GM12801 (cell line): ENCODE results near the gene COX6B1.

ENCODE experiments used
- CTCF ChIP-seq: IDR thresholded peaks from one replicate; pipeline ENCODE4 v1.5.1; 2011; ENCODE audit warnings: control low read depth; ENCODE audit not compliant: insufficient read length; ENCODE audit errors: extremely low read depth

Gene COX6B1

GRCh38 chr19:35639321-35639639 is 8.8 kb upstream of the COX6B1 start:
- no peak for TF ChIP-seq CTCF

GRCh38 chr19:35639863-35640262 is 8.3 kb upstream of the COX6B1 start:
- TF ChIP-seq CTCF = no peak

- no peak for TF ChIP-seq CTCF
Measured at GRCh38 chr19:35641515-35642151, 6.5 kb upstream of the COX6B1 start, which contains the start of gene ETV2. Gene ETV2 (plus strand): TSS chr19:35641745. CDS start chr19:35642461, 716 bp downstream.

- no peak for TF ChIP-seq CTCF
Measured at GRCh38 chr19:35642312-35642711, 5.8 kb upstream of the COX6B1 start.

- no peak for TF ChIP-seq CTCF
Measured at GRCh38 chr19:35642798-35643254, 5.3 kb upstream of the COX6B1 start.

GRCh38 chr19:35643255-35644205 is 4.6 kb upstream of the COX6B1 start:
- no peak for TF ChIP-seq CTCF

- no peak for TF ChIP-seq CTCF
Measured at GRCh38 chr19:35644206-35644986, 3.7 kb upstream of the COX6B1 start.
